NCI-H774 (cell line): ENCODE measurements around the gene CEP63.

Source experiments
- DNase-seq: peaks from one replicate; lab custom pipeline; 2025; lab: John Stamatoyannopoulos, UW

The CEP63 gene

GRCh38 chr3:134468519-134468918 is 17.3 kb upstream of the CEP63 start:
- DNase-seq: no peak

GRCh38 chr3:134471521-134472193 is 14.2 kb upstream of the CEP63 start:
- DNase-seq: no peak

GRCh38 chr3:134472831-134473230 is 13.0 kb upstream of the CEP63 start:
- DNase-seq: no peak

- peak; percentile 21 for DNase-seq
Observed at GRCh38 chr3:134473868-134474546, 11.8 kb upstream of the CEP63 start.

GRCh38 chr3:134474956-134475355 is 10.9 kb upstream of the CEP63 start:
- no peak for DNase-seq

- DNase-seq: no peak
Observed at GRCh38 chr3:134476306-134476705, 9.6 kb upstream of the CEP63 start.

- DNase-seq: no peak
Observed at GRCh38 chr3:134477002-134477401, 8.9 kb upstream of the CEP63 start.

- no peak for DNase-seq
Observed at GRCh38 chr3:134477938-134478337, 7.9 kb upstream of the CEP63 start.

GRCh38 chr3:134480546-134480945 is 5.3 kb upstream of the CEP63 start:
- DNase-seq: no peak

GRCh38 chr3:134481166-134481565 is 4.7 kb upstream of the CEP63 start:
- no peak for DNase-seq

- DNase-seq: no peak
Observed at GRCh38 chr3:134482622-134483021, 3.2 kb upstream of the CEP63 start.

- no peak for DNase-seq
Observed at GRCh38 chr3:134483195-134483900, 2.5 kb upstream of the CEP63 start.

- DNase-seq: no peak
Observed at GRCh38 chr3:134485075-134485717, 661 bp upstream of the CEP63 start.

- no peak for DNase-seq
Observed at GRCh38 chr3:134486577-134487041, 752 bp downstream of the CEP63 start.

GRCh38 chr3:134487406-134487805 is 1.5 kb downstream of the CEP63 start:
- no peak for DNase-seq

- DNase-seq: no peak
Observed at GRCh38 chr3:134494495-134494894, 8.6 kb downstream of the CEP63 start.

GRCh38 chr3:134495980-134496379 is 10.1 kb downstream of the CEP63 start:
- DNase-seq: no peak

- DNase-seq: no peak
Observed at GRCh38 chr3:134496471-134497071, 10.7 kb downstream of the CEP63 start.

GRCh38 chr3:134503266-134503665 is 17.4 kb downstream of the CEP63 start:
- no peak for DNase-seq

- DNase-seq: no peak
Observed at GRCh38 chr3:134504132-134504531, 18.3 kb downstream of the CEP63 start.

- no peak for DNase-seq
Observed at GRCh38 chr3:134505485-134505884, 19.6 kb downstream of the CEP63 start.

- no peak for DNase-seq
Observed at GRCh38 chr3:134511500-134511899, 25.6 kb downstream of the CEP63 start.
